GM23338 (cell line): Measurements from ENCODE around the gene DCBLD1. TPM values are rescaled to one million over a fixed set of nuclear protein-coding genes. Genes with fewer than 3 reads are reported as not detected.

ENCODE experiments used
- ATAC-seq: fragments of 200-7000 bp; cut with Tn5 transposase; 3 replicates; pipeline ENCODE4 v1.9.1; 2020
- DNase-seq: peaks from one replicate; pipeline ENCODE4 v3.0.0-alpha.2; 2015; ENCODE audit warnings: low spot score
- H2AFZ ChIP-seq: fragments of 200-600 bp; sonication (generic); 2 replicates; pipeline ENCODE4 v1.8.0; 2016; ENCODE audit warnings: antibody characterized with exemption, mild to moderate bottlenecking, moderate library complexity
- H3F3A ChIP-seq: fragments of 200-600 bp; sonication (generic); replicated peaks from 2 replicates; pipeline ENCODE4 v1.8.0; 2017; ENCODE audit warnings: antibody characterized with exemption, mixed run types, low read depth
- H3K27ac ChIP-seq: fragments of 200-600 bp; sonication (generic); 2 replicates; pipeline ENCODE4 v1.6.1; 2016; ENCODE audit warnings: low read depth
- H3K27me3 ChIP-seq: fragments of 200-600 bp; sonication (generic); 2 replicates; pipeline ENCODE4 v1.8.0; 2016; ENCODE audit warnings: mild to moderate bottlenecking, mixed run types, moderate library complexity; ENCODE audit not compliant: insufficient read depth
- H3K36me3 ChIP-seq: fragments of 200-600 bp; sonication (generic); 2 replicates; pipeline ENCODE4 v1.8.0; 2016; ENCODE audit warnings: mild to moderate bottlenecking; ENCODE audit not compliant: insufficient read depth
- H3K4me1 ChIP-seq: fragments of 200-600 bp; sonication (generic); 2 replicates; pipeline ENCODE4 v1.8.0; 2016; ENCODE audit warnings: mild to moderate bottlenecking, moderate library complexity; ENCODE audit not compliant: insufficient read depth
- H3K4me2 ChIP-seq: fragments of 200-600 bp; sonication (generic); 2 replicates; pipeline ENCODE4 v1.7.1; 2017; ENCODE audit warnings: mixed run types
- H3K4me3 ChIP-seq: fragments of 200-600 bp; sonication (generic); 2 replicates; pipeline ENCODE4 v1.6.1; 2016; ENCODE audit warnings: mixed run types
- H3K79me2 ChIP-seq: fragments of 200-600 bp; sonication (generic); replicated peaks from 2 replicates; pipeline ENCODE4 v1.8.0; 2017; ENCODE audit warnings: mild to moderate bottlenecking; ENCODE audit not compliant: insufficient read depth
- H3K9me2 ChIP-seq: fragments of 200-600 bp; sonication (generic); 2 replicates; pipeline ENCODE4 v1.8.0; 2017; ENCODE audit not compliant: insufficient read depth
- H4K20me1 ChIP-seq: fragments of 200-600 bp; sonication (generic); replicated peaks from 2 replicates; pipeline ENCODE4 v1.8.0; 2017; ENCODE audit warnings: mild to moderate bottlenecking; ENCODE audit not compliant: insufficient read depth
- H3K27ac Mint-ChIP-seq: 2 replicates; pipeline ENCODE4 v1.8.0; 2020; ENCODE audit warnings: inconsistent platforms, mild to moderate bottlenecking, moderate library complexity, mixed read lengths
- H3K27me3 Mint-ChIP-seq: 3 replicates; pipeline ENCODE4 v1.8.0; 2022; ENCODE audit warnings: low read depth, mild to moderate bottlenecking, moderate library complexity, mixed read lengths, inconsistent platforms; ENCODE audit not compliant: insufficient read depth, poor library complexity
- H3K36me3 Mint-ChIP-seq: 3 replicates; pipeline ENCODE4 v1.8.0; 2021; ENCODE audit warnings: low read depth, mild to moderate bottlenecking, inconsistent platforms, moderate library complexity, mixed read lengths
- H3K4me1 Mint-ChIP-seq: 3 replicates; pipeline ENCODE4 v1.8.0; 2020; ENCODE audit warnings: mild to moderate bottlenecking, inconsistent platforms, mixed read lengths
- H3K4me3 Mint-ChIP-seq: 3 replicates; pipeline ENCODE4 v1.8.0; 2021; ENCODE audit warnings: moderate library complexity, mild to moderate bottlenecking, inconsistent platforms, mixed read lengths
- H3K9me3 Mint-ChIP-seq: 3 replicates; pipeline ENCODE4 v1.8.0; 2020; ENCODE audit warnings: moderate library complexity, mild to moderate bottlenecking, inconsistent platforms, mixed read lengths
- CREB1 ChIP-seq: fragments of 250-450 bp; sonication (Bioruptor Pico); IDR thresholded peaks from 2 replicates; pipeline ENCODE4 v1.5.0; 2020; ENCODE audit warnings: low read depth, mild to moderate bottlenecking, moderate library complexity
- EZH2 ChIP-seq: fragments of 200-600 bp; sonication (generic); IDR thresholded peaks from one replicate; pipeline ENCODE4 v1.8.0; 2017; ENCODE audit warnings: antibody characterized with exemption, mild to moderate bottlenecking, low read depth; ENCODE audit not compliant: unreplicated experiment
- EZH2phosphoT487 ChIP-seq: fragments of 200-600 bp; sonication (generic); IDR thresholded peaks from one replicate; pipeline ENCODE4 v1.8.1; 2018; ENCODE audit warnings: antibody characterized with exemption; ENCODE audit not compliant: unreplicated experiment
- JUNB ChIP-seq: IDR thresholded peaks from one replicate; pipeline ENCODE4 v1.6.1; 2016; ENCODE audit warnings: antibody characterized with exemption; ENCODE audit not compliant: unreplicated experiment
- NANOG ChIP-seq: IDR thresholded peaks from 2 replicates; pipeline ENCODE4 v1.6.1; 2016; ENCODE audit warnings: antibody characterized with exemption, borderline replicate concordance
- POLR2AphosphoS5 ChIP-seq: IDR thresholded peaks from 2 replicates; pipeline ENCODE4 v1.6.1; 2016; ENCODE audit warnings: antibody characterized with exemption, low read depth
- ZNF114 ChIP-seq: fragments of 250-450 bp; sonication (Bioruptor Pico); IDR thresholded peaks from 2 replicates; pipeline ENCODE4 v1.5.0; 2020; ENCODE audit warnings: mild to moderate bottlenecking, moderate library complexity
- ZNF331 ChIP-seq: fragments of 250-450 bp; sonication (Bioruptor Pico); IDR thresholded peaks from 2 replicates; pipeline ENCODE4 v1.5.0; 2020; ENCODE audit warnings: low read depth, mild to moderate bottlenecking, moderate library complexity
- polyA plus RNA-seq: library from polyadenylated mRNA; unstranded; fragments of >200 nt; fragmentation: Nextera tagmentation; extraction: Ambion mirVana; gene quantifications from 2 replicates; pipeline ENCODE4 v1.2.1, GENCODE V29; 2016
- total RNA-seq: library from RNA; depleted of rRNA; stranded (reverse); fragments of >200 nt; shearing (Covaris generic); gene quantifications from 2 replicates; pipeline ENCODE4 v1.2.3, GENCODE V29; 2014
- TF ChIP-seq, protein P1 (sequence below), 2 experiments: fragments of 200-600 bp in 1 of 2; sonication (generic) in 1 of 2; conservative IDR thresholded peaks; 2 replicates each; pipeline versions ENCODE4 v1.5.1 to v1.6.1; 2016 to 2017; ENCODE audit warnings: antibody characterized with exemption in 2 of 2, low read depth in 2 of 2, mild to moderate bottlenecking in 2 of 2, moderate library complexity in 1 of 2
- TF ChIP-seq, protein P2 (sequence below): IDR thresholded peaks from 2 replicates; pipeline ENCODE4 v1.6.1; 2016; ENCODE audit warnings: antibody characterized with exemption
- TF ChIP-seq, protein P3 (sequence below): fragments of 250-450 bp; sonication (Bioruptor Pico); IDR thresholded peaks from 2 replicates; pipeline ENCODE4 v1.5.0; 2020; ENCODE audit warnings: mild to moderate bottlenecking, moderate library complexity

The DCBLD1 gene
- total and polyA plus RNA-seq, 2 experiments from 2014 or later = 4.2 to 7.6 TPM

DNA sequence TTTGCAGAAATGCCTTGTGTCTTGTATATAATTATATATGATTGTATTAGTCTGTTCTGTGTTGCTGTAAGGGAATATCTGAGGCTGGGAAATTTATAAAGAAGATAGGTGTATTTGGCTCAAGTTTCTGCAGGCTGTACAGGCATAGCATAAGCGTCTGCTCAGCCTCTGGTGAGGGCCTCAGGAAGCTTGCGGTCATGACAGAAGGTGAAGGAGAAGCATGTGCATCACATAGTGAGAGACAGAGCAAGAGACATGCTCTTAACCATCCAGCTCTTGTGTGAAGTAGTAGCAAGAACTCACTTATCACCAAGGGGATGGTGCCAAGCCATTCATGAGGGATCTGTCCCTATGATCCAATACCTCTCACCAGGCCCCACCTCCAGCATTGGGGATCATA lies 6.5 kb downstream of the DCBLD1 start:
- H3K27ac ChIP-seq = no peak overlapping the region
- TF ChIP-seq EZH2 = no peak
- Mint-ChIP-seq H3K27me3 (peaks cover 3% of the 10 kb centered on the region), H3K27ac (no peak overlapping the region), H3K4me1 (peaks cover 11% of the 10 kb centered on the region), H3K36me3 (peaks cover 20% of the 10 kb centered on the region), H3K4me3 (no peak overlapping the region), H3K9me3 (peaks cover 9% of the 10 kb centered on the region; the same call in 1 of the 3 replicates)
- 0 out of 2 replicates have a peak, but pooled peaks cover 3% of the 10 kb centered on the region for H4K20me1 ChIP-seq
- H3K4me3 ChIP-seq = no peak overlapping the region
- ATAC-seq = no peak
- H3K4me1 ChIP-seq = peaks cover 6% of the 10 kb centered on the region
- H3F3A ChIP-seq = no peaks in the 10 kb centered on the region; the same call in 1 of the 2 replicates
- peaks cover 9% of the 10 kb centered on the region for H3K27me3 ChIP-seq
- H3K4me2 ChIP-seq = no peak overlapping the region
- H3K9me2 ChIP-seq = no peaks in the 10 kb centered on the region
- DNase-seq = no peak
- H2AFZ ChIP-seq = no peak overlapping the region
- no peaks in the 10 kb centered on the region; the same call in 1 of the 2 replicates for H3K79me2 ChIP-seq
- no peaks in the 10 kb centered on the region for H3K36me3 ChIP-seq

DNA sequence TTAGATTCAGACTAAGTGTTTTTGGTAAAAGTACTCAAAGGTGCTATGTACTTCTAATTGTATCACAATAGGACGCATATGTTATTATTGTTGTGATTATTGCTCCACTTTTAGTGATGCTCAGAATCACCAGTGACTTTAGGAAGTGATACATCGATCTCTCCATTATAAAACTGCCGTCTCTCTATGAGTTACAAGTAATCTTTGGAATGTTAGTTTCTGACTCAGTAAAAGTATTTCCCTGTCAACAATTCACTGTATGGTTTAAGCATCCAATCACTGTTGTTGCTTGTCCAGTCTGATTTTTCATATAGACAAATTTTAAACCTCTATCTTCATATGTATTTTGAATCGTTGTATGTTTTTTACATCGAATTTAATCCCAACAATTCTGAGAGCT lies 9.4 kb downstream of the DCBLD1 start:
- ATAC-seq = no peak
- no peak overlapping the region for H3K4me2 ChIP-seq
- H3K27me3 Mint-ChIP-seq = no peaks in the 10 kb centered on the region
- H3K9me2 ChIP-seq = no peaks in the 10 kb centered on the region
- H2AFZ ChIP-seq = no peak overlapping the region
- H3K79me2 ChIP-seq = no peaks in the 10 kb centered on the region; the same call in 1 of the 2 replicates
- H3K27ac ChIP-seq = no peak overlapping the region
- DNase-seq = no peak
- peaks cover 13% of the 10 kb centered on the region for H3K36me3 Mint-ChIP-seq
- H3K36me3 ChIP-seq = no peaks in the 10 kb centered on the region
- no peaks in the 10 kb centered on the region for H3F3A ChIP-seq
- H3K4me1 ChIP-seq = no peaks in the 10 kb centered on the region
- no peaks in the 10 kb centered on the region for H4K20me1 ChIP-seq
- H3K4me3 Mint-ChIP-seq = no peak overlapping the region
- no peak overlapping the region for H3K27ac Mint-ChIP-seq
- no peaks in the 10 kb centered on the region for H3K27me3 ChIP-seq
- no peak overlapping the region for H3K4me3 ChIP-seq
- H3K4me1 Mint-ChIP-seq = peaks cover 7% of the 10 kb centered on the region; the same call in 2 of the 3 replicates
- H3K9me3 Mint-ChIP-seq = peaks cover 9% of the 10 kb centered on the region; the same call in 1 of the 3 replicates
- no peak for TF ChIP-seq CREB1 (CRISPR knock-in tag)
- TF ChIP-seq JUNB = no peak
- no peak for TF ChIP-seq NANOG
- no peak for TF ChIP-seq ZNF331
- TF ChIP-seq EZH2phosphoT487 = no peak
- no peak for TF ChIP-seq POLR2AphosphoS5
- no peak for TF ChIP-seq EZH2
- TF ChIP-seq, protein P1, sequence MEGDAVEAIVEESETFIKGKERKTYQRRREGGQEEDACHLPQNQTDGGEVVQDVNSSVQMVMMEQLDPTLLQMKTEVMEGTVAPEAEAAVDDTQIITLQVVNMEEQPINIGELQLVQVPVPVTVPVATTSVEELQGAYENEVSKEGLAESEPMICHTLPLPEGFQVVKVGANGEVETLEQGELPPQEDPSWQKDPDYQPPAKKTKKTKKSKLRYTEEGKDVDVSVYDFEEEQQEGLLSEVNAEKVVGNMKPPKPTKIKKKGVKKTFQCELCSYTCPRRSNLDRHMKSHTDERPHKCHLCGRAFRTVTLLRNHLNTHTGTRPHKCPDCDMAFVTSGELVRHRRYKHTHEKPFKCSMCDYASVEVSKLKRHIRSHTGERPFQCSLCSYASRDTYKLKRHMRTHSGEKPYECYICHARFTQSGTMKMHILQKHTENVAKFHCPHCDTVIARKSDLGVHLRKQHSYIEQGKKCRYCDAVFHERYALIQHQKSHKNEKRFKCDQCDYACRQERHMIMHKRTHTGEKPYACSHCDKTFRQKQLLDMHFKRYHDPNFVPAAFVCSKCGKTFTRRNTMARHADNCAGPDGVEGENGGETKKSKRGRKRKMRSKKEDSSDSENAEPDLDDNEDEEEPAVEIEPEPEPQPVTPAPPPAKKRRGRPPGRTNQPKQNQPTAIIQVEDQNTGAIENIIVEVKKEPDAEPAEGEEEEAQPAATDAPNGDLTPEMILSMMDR (conservative IDR thresholded peaks at IDR 0.05; ENCODE audit: low read depth in 2 of 2) = no peak
- TF ChIP-seq, protein P2, sequence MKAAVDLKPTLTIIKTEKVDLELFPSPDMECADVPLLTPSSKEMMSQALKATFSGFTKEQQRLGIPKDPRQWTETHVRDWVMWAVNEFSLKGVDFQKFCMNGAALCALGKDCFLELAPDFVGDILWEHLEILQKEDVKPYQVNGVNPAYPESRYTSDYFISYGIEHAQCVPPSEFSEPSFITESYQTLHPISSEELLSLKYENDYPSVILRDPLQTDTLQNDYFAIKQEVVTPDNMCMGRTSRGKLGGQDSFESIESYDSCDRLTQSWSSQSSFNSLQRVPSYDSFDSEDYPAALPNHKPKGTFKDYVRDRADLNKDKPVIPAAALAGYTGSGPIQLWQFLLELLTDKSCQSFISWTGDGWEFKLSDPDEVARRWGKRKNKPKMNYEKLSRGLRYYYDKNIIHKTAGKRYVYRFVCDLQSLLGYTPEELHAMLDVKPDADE = no peak
- TF ChIP-seq, protein P3, sequence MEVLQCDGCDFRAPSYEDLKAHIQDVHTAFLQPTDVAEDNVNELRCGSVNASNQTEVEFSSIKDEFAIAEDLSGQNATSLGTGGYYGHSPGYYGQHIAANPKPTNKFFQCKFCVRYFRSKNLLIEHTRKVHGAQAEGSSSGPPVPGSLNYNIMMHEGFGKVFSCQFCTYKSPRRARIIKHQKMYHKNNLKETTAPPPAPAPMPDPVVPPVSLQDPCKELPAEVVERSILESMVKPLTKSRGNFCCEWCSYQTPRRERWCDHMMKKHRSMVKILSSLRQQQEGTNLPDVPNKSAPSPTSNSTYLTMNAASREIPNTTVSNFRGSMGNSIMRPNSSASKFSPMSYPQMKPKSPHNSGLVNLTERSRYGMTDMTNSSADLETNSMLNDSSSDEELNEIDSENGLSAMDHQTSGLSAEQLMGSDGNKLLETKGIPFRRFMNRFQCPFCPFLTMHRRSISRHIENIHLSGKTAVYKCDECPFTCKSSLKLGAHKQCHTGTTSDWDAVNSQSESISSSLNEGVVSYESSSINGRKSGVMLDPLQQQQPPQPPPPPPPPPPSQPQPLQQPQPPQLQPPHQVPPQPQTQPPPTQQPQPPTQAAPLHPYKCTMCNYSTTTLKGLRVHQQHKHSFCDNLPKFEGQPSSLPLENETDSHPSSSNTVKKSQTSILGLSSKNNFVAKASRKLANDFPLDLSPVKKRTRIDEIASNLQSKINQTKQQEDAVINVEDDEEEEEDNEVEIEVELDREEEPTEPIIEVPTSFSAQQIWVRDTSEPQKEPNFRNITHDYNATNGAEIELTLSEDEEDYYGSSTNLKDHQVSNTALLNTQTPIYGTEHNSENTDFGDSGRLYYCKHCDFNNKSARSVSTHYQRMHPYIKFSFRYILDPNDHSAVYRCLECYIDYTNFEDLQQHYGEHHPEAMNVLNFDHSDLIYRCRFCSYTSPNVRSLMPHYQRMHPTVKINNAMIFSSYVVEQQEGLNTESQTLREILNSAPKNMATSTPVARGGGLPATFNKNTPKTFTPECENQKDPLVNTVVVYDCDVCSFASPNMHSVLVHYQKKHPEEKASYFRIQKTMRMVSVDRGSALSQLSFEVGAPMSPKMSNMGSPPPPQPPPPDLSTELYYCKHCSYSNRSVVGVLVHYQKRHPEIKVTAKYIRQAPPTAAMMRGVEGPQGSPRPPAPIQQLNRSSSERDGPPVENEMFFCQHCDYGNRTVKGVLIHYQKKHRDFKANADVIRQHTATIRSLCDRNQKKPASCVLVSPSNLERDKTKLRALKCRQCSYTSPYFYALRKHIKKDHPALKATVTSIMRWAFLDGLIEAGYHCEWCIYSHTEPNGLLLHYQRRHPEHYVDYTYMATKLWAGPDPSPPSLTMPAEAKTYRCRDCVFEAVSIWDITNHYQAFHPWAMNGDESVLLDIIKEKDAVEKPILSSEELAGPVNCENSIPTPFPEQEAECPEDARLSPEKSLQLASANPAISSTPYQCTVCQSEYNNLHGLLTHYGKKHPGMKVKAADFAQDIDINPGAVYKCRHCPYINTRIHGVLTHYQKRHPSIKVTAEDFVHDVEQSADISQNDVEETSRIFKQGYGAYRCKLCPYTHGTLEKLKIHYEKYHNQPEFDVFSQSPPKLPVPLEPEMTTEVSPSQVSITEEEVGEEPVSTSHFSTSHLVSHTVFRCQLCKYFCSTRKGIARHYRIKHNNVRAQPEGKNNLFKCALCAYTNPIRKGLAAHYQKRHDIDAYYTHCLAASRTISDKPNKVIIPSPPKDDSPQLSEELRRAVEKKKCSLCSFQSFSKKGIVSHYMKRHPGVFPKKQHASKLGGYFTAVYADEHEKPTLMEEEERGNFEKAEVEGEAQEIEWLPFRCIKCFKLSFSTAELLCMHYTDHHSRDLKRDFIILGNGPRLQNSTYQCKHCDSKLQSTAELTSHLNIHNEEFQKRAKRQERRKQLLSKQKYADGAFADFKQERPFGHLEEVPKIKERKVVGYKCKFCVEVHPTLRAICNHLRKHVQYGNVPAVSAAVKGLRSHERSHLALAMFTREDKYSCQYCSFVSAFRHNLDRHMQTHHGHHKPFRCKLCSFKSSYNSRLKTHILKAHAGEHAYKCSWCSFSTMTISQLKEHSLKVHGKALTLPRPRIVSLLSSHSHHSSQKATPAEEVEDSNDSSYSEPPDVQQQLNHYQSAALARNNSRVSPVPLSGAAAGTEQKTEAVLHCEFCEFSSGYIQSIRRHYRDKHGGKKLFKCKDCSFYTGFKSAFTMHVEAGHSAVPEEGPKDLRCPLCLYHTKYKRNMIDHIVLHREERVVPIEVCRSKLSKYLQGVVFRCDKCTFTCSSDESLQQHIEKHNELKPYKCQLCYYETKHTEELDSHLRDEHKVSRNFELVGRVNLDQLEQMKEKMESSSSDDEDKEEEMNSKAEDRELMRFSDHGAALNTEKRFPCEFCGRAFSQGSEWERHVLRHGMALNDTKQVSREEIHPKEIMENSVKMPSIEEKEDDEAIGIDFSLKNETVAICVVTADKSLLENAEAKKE (CRISPR knock-in tag) = no peak
- TF ChIP-seq ZNF114 (CRISPR knock-in tag) = no peak
